ENCODE data around the gene METTL25. TPM values are rescaled to one million over a fixed set of nuclear protein-coding genes. Genes with fewer than 3 reads are reported as not detected.

METTL25 gene
- total RNA-seq, 2 donors from 2014 or later, result 9.5 to 10.6 TPM

GRCh38 chr12:82440885-82441284 lies 82.6 kb downstream of the METTL25 start:
- Mint-ChIP-seq H3K36me3 (ENCODE audit: low read depth) (peaks cover 22% of the 10 kb centered on the region), H3K4me3 (no peak overlapping the region), H3K27me3 (ENCODE audit: insufficient read depth) (no peaks in the 10 kb centered on the region), H3K4me1 (no peaks in the 10 kb centered on the region), H3K27ac (no peak overlapping the region), H3K9me3 (peaks cover 3% of the 10 kb centered on the region)
- no peak overlapping the region for H3K9ac ChIP-seq (ENCODE audit: extremely low read depth, low read length, poor library complexity, severe bottlenecking)
- TF ChIP-seq CTCF (conservative IDR thresholded peaks at IDR 0.05), result no peak
- H3K9me3 ChIP-seq (ENCODE audit: control insufficient read depth, low read length), result no peaks in the 10 kb centered on the region
- no peak for DNase-seq
- no peak overlapping the region for H3K27ac ChIP-seq (ENCODE audit: low read depth, low read length)
- H3K4me3 ChIP-seq (ENCODE audit: low read length), result no peak overlapping the region
- no peaks in the 10 kb centered on the region for H3K4me1 ChIP-seq (ENCODE audit: control insufficient read depth, insufficient read depth, low read length)
- H3K36me3 ChIP-seq (ENCODE audit: control insufficient read depth, insufficient read depth, low read length), result no peaks in the 10 kb centered on the region
- 80% methylated on average over 1 of the region's 1 CpG; no CpG with 5 or more reads in 1 of the 2 experiments for WGBS, 2 experiments (ENCODE audit: insufficient coverage in 1 of 2, insufficient read length in 1 of 2)
- H3K27me3 ChIP-seq (ENCODE audit: control insufficient read depth, insufficient read depth, low read length, poor library complexity, severe bottlenecking), result no peaks in the 10 kb centered on the region

- H3K27me3 Mint-ChIP-seq (ENCODE audit: insufficient read depth), result no peaks in the 10 kb centered on the region
- H3K9ac ChIP-seq (ENCODE audit: extremely low read depth, low read length, poor library complexity, severe bottlenecking), result no peak overlapping the region
- no peak overlapping the region for H3K4me3 ChIP-seq (ENCODE audit: low read length)
- H3K27ac ChIP-seq (ENCODE audit: low read depth, low read length), result no peak overlapping the region
- no peaks in the 10 kb centered on the region for H3K9me3 ChIP-seq (ENCODE audit: control insufficient read depth, low read length)
- H3K36me3 ChIP-seq (ENCODE audit: control insufficient read depth, insufficient read depth, low read length), result no peaks in the 10 kb centered on the region
- TF ChIP-seq CTCF (conservative IDR thresholded peaks at IDR 0.05), result no peak
- no peak overlapping the region for H3K4me3 Mint-ChIP-seq
- no peaks in the 10 kb centered on the region for H3K4me1 Mint-ChIP-seq
- no peaks in the 10 kb centered on the region for H3K9me3 Mint-ChIP-seq
- no peak overlapping the region for H3K27ac Mint-ChIP-seq
- no peak for DNase-seq
- H3K36me3 Mint-ChIP-seq (ENCODE audit: low read depth), result peaks cover 3% of the 10 kb centered on the region
- H3K27me3 ChIP-seq (ENCODE audit: control insufficient read depth, insufficient read depth, low read length, poor library complexity, severe bottlenecking), result no peaks in the 10 kb centered on the region
- WGBS, 2 experiments (ENCODE audit: insufficient coverage in 1 of 2, insufficient read length in 1 of 2), result 93% methylated on average over 2 of the region's 2 CpGs; no CpG with 5 or more reads in 1 of the 2 experiments
- no peaks in the 10 kb centered on the region for H3K4me1 ChIP-seq (ENCODE audit: control insufficient read depth, insufficient read depth, low read length)
These were observed 90.7 kb downstream of the METTL25 start for GRCh38 chr12:82448911-82449578.

DNA sequence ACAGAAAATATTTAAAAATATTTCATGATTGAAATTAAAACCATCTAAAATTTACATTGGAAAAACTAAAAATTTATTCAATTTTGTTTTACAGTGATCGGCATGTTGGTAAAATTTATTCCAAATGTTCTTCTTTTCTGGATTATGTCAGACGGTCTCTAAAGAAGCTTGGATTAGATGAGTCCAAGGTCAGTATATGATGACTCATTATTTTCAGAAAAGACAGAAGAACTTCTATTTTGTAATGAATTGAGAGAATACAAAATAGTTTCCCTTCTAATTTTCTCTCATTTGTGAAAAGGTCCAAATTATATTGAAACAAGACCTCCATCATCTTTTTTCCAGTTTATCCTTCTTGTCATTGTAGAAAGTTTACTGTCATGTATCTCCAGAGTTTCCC lies 98.3 kb downstream of the METTL25 start:
- WGBS, 2 experiments (ENCODE audit: insufficient coverage in 1 of 2, insufficient read length in 1 of 2), result 96 to 100% methylated on average over 1 to 2 of the region's 2 CpGs
- Histone ChIP-seq H3K9me3 (ENCODE audit: control insufficient read depth, low read length) (no peaks in the 10 kb centered on the region), H3K4me3 (ENCODE audit: low read length) (no peak overlapping the region), H3K27me3 (ENCODE audit: control insufficient read depth, insufficient read depth, low read length, poor library complexity, severe bottlenecking) (no peaks in the 10 kb centered on the region), H3K4me1 (ENCODE audit: control insufficient read depth, insufficient read depth, low read length) (no peaks in the 10 kb centered on the region), H3K9ac (ENCODE audit: extremely low read depth, low read length, poor library complexity, severe bottlenecking) (no peak overlapping the region), H3K27ac (ENCODE audit: low read depth, low read length) (no peak overlapping the region), H3K36me3 (ENCODE audit: control insufficient read depth, insufficient read depth, low read length) (no peaks in the 10 kb centered on the region)
- Mint-ChIP-seq H3K4me1 (no peaks in the 10 kb centered on the region), H3K36me3 (ENCODE audit: low read depth) (peaks cover 2% of the 10 kb centered on the region), H3K27ac (no peak overlapping the region), H3K27me3 (ENCODE audit: insufficient read depth) (no peaks in the 10 kb centered on the region), H3K4me3 (no peak overlapping the region), H3K9me3 (no peaks in the 10 kb centered on the region)
- TF ChIP-seq CTCF (conservative IDR thresholded peaks at IDR 0.05), result no peak
- no peak for DNase-seq

Data from endodermal cell (in vitro differentiated cells).